Right cardiac atrium (tissue), 5 donors: Measurements from ENCODE around the gene EHBP1L1. TPM values are rescaled to one million over a fixed set of nuclear protein-coding genes. Genes with fewer than 3 reads are reported as not detected.
A peak's percentile ranks its signal among the peaks of the same experiment; 100 is the strongest.
"Not testable (repeated sequence)": the region's sequence is repeated elsewhere in the genome, so short reads cannot be mapped to it uniquely, and the experiment has no call there.

Experiments used
- ATAC-seq, 2 donors: fragments of 200-7000 bp; cut with Tn5 transposase; one replicate each; pipeline versions ENCODE4 v1.8.0 to v1.9.1; 2020; ENCODE audit warnings: moderate library complexity in 2 of 2, mild to moderate bottlenecking in 1 of 2
- DNase-seq, 3 donors: peaks; one replicate each; pipeline ENCODE4 v3.0.0-alpha.2; 2020
- H3K27ac ChIP-seq: one replicate; pipeline ENCODE4 v1.5.1; 2013; ENCODE audit warnings: mild to moderate bottlenecking, low read length, control low read depth, moderate library complexity
- H3K27me3 ChIP-seq: one replicate; pipeline ENCODE4 v1.6.1; 2013; ENCODE audit not compliant: control insufficient read depth, insufficient read depth
- H3K4me1 ChIP-seq: one replicate; pipeline ENCODE4 v1.6.1; 2013; ENCODE audit warnings: low read length; ENCODE audit not compliant: control insufficient read depth, insufficient read depth
- H3K4me3 ChIP-seq: one replicate; pipeline ENCODE4 v1.5.1; 2013; ENCODE audit warnings: low read length, control low read depth
- H3K9me3 ChIP-seq: one replicate; pipeline ENCODE4 v1.6.1; 2013; ENCODE audit warnings: low read length; ENCODE audit not compliant: control insufficient read depth
- WGBS: extraction: QIAGEN DNeasy Blood & Tissue Kit; methylation state at CpG from one replicate; pipeline ENCODE4 v1.1.7; 2013; 5-methylcytosine and 5-hydroxymethylcytosine counted together
- intact Hi-C, 4 donors: fragments of 100-400 bp; cut with DNase I; formaldehyde crosslinking; loops; one replicate each; pipeline versions ENCODE4 v1.11.0 to v1.14.0; 2022 to 2023
- polyA plus RNA-seq: library from polyadenylated mRNA; stranded (reverse); fragments of 200-250 nt; gene quantifications from one replicate; pipeline ENCODE4 v1.2.3, GENCODE V29; 2013
- total RNA-seq, 4 donors: library from RNA; stranded (reverse); fragmentation: NEBNext Ultra II Directional; extraction: Animal tissue kit (Norgen Biotek cat#: 25700); gene quantifications; one replicate each; pipeline ENCODE4 v1.2.1, GENCODE V29; 2021
- donor health status: healthy with polysubstance abuse.
- donor health status: DM: no; HTN: yes; CAD: no.
- donor health status: DM: no; HTN: no; CAD: no.
- donor health status: DM: no; HTN: yes; CAD: no; lungs with severe emphysema.
- donor health status: DM: yes; HTN: yes; CAD: no.

EHBP1L1 gene
- total and polyA plus RNA-seq, 5 donors = 35.7 to 80.2 (median 46.4) TPM

DNA sequence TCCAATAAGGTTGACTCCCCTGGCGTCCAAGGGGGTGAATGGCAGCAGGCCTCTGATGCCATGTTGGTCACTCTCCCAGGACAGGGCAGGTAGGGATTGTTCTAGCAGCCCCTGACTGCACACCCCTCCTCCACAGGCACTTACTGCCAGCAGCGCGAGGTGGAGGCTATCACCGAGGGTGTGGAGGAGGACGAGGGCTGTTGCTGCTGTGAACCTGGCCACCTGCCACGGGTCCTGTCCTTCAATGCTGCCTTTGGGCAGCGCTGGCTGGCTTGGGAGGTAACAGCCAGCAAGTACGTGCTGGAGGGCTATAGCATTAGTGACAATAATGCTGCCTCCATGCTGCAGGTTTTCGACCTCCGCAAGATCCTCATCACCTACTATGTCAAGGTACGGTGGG is 54.4 kb downstream of the EHBP1L1 start:
- Histone ChIP-seq H3K4me1 (no peaks in the 10 kb centered on the region), H3K27me3 (no peaks in the 10 kb centered on the region), H3K9me3 (no peaks in the 10 kb centered on the region), H3K4me3 (no peak overlapping the region), H3K27ac (no peak overlapping the region)
- intact Hi-C loops = loop anchor here in 1 of 4 donors (10.0 kb wide), 1 partner anchor 185 kb away; no protein-coding TSS in a partner anchor
- ATAC-seq (peak; percentile 5 to 34), DNase-seq (peak in 1 of 3 donors; percentile 74)
- WGBS = 78% methylated on average over 11 of the region's 11 CpGs

DNA sequence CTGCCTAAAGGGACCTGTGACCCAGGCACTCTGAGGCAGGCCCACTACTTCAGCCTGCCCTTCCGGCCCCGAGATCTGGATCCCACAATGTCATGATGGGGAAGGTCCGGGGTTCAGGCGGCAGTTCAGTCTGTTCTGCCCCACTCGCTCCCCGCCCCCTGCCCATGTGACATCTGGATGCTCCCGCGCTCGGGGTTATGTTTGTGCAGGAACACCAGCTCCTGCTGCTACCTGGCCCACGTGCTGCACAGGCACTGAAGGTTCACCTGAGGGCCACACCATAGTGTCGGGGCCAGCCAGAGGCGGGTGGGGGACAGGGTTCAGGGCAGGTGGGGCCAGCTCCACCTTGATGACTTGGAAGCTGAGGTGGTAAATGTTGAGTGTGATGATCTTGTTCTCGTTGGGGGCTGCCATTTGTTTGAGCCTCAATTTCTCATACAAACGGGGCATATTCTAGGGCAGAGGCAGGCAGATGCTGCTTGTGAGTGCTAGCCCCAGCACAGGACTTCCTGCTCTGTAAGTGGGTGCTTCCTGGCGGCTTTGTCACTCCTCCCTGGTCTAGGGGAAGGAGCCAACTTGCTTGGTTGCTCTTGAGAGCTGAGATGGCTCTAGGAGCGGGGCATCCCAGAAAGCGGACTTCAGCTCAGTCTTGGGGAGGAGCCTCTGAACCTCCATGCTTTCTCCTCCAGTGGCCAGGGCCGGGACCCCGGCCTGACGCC is 57.7 kb downstream of the EHBP1L1 start:
- H3K4me3 ChIP-seq = no peak overlapping the region
- DNase-seq (peak in 1 of 3 donors; percentile 54), ATAC-seq (no peak)
- H3K27ac ChIP-seq = no peak overlapping the region
- H3K4me1 ChIP-seq = no peaks in the 10 kb centered on the region
- no peaks in the 10 kb centered on the region for H3K9me3 ChIP-seq
- H3K27me3 ChIP-seq = no peaks in the 10 kb centered on the region
- intact Hi-C loops = loop anchor here in 1 of 4 donors (10.0 kb wide), 1 partner anchor 181 kb away; no protein-coding TSS in a partner anchor
- 85% methylated on average over 20 of the region's 20 CpGs for WGBS

DNA sequence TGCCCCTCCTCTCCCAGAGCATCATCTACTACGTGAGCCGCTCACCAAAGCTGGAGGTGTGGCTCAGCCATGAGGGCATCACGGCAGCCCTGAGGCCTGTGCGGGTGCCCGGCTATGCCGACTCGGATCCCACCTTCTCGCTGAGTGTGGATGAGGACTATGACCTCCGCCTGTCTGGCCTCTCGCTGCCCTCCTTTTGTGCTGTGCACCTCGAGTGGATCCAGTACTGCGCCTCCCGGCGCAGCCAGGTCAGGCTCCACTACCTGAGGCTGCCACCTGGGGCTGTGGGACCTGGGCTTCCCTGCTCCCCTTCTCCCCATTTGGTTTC is 58.2 kb downstream of the EHBP1L1 start:
- WGBS = 88% methylated on average over 14 of the region's 14 CpGs
- Histone ChIP-seq H3K9me3 (no peaks in the 10 kb centered on the region), H3K27me3 (no peaks in the 10 kb centered on the region), H3K4me3 (no peak overlapping the region), H3K27ac (no peak overlapping the region), H3K4me1 (no peaks in the 10 kb centered on the region)
- no peak for ATAC-seq
- intact Hi-C loops = loop anchor here in 1 of 4 donors (10.0 kb wide), 1 partner anchor 181 kb away; no protein-coding TSS in a partner anchor
- no peak for DNase-seq

DNA sequence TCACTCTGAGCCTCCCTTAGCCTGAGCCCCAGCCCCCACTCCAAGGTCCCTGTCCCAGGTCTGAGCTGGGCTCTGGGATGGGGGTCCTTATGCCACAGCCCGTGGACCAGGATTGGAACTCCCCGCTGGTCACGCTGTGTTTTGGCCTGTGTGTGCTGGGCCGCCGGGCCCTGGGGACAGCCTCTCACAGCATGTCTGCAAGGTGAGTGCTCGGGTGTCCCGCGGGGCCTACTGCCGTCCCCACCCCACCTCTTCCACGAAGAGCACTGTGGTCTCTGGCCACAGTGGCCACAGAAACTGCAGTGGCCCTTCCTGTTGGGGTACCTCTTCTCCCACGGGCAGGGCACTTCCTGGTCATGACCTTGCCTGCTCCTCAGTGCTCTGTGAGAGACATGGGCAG is 58.6 kb downstream of the EHBP1L1 start:
- H3K4me1 ChIP-seq = no peaks in the 10 kb centered on the region
- H3K9me3 ChIP-seq = no peaks in the 10 kb centered on the region
- no peak overlapping the region for H3K4me3 ChIP-seq
- H3K27ac ChIP-seq = no peak overlapping the region
- H3K27me3 ChIP-seq = no peaks in the 10 kb centered on the region
- 92% methylated on average over 11 of the region's 11 CpGs for WGBS
- ATAC-seq = no peak
- peak in 1 of 3 donors; percentile 50 for DNase-seq
- intact Hi-C loops = loop anchor here in 1 of 4 donors (10.0 kb wide), 1 partner anchor 180 kb away; no protein-coding TSS in a partner anchor

DNA sequence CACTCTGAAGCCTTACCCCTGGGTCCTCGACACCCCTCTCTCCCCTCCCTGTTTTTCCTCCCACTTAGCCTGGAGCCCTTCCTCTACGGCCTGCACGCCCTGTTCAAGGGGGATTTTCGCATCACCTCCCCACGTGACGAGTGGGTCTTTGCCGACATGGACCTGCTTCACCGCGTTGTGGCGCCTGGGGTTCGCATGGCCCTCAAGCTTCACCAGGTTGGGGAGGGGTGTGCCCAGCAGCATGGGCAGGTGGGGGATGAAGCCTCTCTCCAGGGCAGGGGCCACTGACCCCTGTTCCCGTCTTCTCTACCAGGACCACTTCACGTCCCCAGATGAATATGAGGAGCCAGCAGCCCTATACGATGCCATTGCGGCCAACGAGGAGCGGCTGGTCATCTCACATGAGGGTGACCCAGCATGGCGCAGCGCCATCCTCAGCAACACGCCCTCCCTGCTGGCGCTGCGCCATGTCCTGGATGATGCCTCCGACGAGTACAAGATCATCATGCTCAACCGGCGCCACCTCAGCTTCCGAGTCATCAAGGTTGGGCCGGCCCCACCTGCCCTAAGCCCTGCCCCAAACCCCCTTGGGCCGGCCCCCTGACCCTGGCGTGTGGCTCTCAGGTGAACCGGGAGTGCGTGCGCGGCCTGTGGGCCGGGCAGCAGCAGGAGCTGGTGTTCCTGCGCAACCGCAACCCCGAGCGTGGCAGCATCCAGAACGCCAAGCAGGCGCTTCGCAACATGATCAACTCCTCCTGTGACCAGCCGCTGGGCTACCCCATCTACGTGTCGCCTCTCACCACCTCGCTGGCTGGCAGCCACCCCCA is 59.3 kb downstream of the EHBP1L1 start:
- Histone ChIP-seq H3K9me3 (no peaks in the 10 kb centered on the region), H3K4me1 (peaks cover 2% of the 10 kb centered on the region), H3K27ac (no peak overlapping the region), H3K27me3 (no peaks in the 10 kb centered on the region), H3K4me3 (no peak overlapping the region)
- intact Hi-C loops = loop anchor here in 1 of 4 donors (10.0 kb wide), 1 partner anchor 180 kb away; no protein-coding TSS in a partner anchor
- DNase-seq (peak in 1 of 3 donors; percentile 66), ATAC-seq (no peak)
- WGBS = 93% methylated on average over 46 of the region's 46 CpGs

DNA sequence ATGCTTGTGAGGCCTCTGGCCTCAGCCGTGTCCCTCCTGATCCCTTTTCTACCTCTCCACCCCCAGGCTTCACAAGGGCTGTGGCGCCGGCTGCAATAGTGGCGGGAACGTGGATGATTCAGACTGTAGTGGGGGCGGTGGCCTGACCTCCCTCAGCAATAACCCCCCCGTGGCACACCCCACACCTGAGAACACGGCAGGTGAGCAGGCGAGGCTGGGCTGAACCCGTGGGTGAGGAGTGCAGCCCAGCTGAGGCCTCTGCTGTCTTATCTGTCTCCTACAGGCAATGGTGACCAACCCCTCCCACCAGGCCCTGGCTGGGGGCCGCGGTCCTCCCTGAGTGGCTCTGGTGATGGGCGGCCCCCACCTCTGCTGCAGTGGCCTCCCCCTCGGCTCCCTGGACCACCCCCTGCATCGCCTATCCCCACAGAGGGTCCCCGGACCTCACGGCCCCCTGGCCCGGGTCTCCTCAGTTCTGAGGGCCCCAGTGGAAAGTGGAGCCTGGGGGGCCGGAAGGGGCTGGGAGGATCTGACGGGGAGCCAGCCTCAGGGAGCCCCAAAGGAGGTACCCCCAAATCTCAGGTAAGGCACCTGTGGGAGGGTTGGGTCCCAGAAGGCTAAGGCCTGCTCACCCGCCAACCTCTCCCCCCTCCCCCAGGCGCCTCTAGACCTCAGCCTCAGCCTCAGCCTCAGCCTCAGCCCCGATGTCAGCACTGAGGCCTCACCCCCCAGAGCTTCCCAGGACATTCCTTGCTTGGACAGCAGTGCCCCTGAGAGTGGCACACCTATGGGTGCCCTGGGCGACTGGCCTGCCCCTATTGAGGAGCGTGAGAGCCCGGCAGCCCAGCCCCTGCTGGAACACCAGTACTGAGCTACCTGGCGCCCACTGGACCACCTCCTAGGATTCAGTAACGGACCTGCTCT is 60.5 kb downstream of the EHBP1L1 start:
- no peaks in the 10 kb centered on the region for H3K27me3 ChIP-seq
- DNase-seq (peak in 1 of 3 donors; percentile 63), ATAC-seq (no peak)
- WGBS = 93% methylated on average over 28 of the region's 28 CpGs
- peaks cover 2% of the 10 kb centered on the region for H3K4me1 ChIP-seq
- no peak overlapping the region for H3K4me3 ChIP-seq
- H3K27ac ChIP-seq = no peak overlapping the region
- intact Hi-C loops = loop anchor here in 1 of 4 donors (10.0 kb wide), 1 partner anchor 178 kb away; no protein-coding TSS in a partner anchor
- no peaks in the 10 kb centered on the region for H3K9me3 ChIP-seq

DNA sequence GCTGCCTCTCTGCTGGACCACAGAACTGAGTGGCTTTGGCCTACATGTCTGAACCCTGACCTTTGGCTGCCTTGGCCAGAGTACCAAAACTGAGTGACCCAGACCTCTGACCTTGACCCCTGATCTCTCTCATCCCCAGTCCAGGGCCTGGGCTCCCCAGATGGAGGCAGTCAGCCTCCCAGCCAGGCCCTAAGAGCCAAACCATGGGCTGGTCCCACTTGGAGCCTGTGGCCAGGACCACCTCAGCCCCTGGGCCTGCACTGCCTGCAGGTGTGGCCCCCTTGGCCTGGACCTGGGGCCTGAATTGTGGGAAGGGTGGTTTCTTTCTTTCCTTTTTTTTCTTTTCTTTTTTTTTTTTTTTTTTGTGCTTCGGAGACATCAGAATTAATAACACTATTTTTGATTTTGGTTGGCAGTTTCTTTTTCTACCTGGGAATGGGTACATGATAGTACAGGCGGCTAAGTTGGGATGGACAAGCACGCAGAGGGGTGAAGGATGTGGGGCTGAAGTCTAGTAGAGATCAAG is 61.2 kb downstream of the EHBP1L1 start:
- Histone ChIP-seq H3K27me3 (no peaks in the 10 kb centered on the region), H3K4me1 (peaks cover 2% of the 10 kb centered on the region), H3K4me3 (no peak overlapping the region)

DNA sequence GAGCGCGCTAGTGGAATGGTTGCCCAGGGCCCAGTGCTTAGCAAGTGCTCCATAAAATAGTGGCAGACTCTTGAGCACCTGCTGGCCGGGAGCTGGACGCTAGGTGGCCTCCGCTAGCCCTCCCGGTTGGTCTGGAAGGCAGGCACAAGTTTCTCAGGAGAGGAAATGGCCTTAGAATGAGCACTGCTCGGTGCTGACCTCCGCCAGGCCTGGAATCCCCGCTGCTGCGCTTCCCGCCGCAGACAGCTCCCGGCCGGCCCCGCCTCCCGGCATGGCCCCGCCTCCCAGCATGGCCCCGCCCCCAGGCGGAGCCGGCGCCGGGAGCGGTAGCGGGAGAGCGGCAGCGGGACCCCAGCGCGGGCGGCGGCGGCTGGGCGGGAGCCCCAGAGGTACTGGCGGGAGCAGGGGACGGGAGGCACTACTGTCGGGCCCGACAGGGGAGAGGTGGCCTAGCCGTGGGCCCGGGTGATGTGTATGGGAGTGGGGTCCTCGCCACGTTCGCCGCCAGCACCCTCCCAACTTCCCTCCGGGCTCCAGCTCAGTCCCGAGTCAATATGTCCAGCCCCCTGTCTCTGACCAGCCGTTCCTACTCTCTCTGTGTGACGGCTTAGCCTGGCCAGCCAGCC is 62.1 kb downstream of the EHBP1L1 start, which contains the start of gene SIPA1:
Gene SIPA1 (plus strand): TSS at position 308 of the 626 bp plus-strand sequence. CDS start 2,821 bp downstream, outside the sequence.
- no peaks in the 10 kb centered on the region for H3K27me3 ChIP-seq
- WGBS = 3% methylated on average over 46 of the region's 46 CpGs
- peaks cover 2% of the 10 kb centered on the region for H3K4me1 ChIP-seq
- H3K9me3 ChIP-seq = no peaks in the 10 kb centered on the region
- DNase-seq (peak; percentile 81 to 92 (median 90)), ATAC-seq (peak; percentile 84 to 85)
- intact Hi-C loops = loop anchor here in 1 of 4 donors (10.0 kb wide), 1 partner anchor 177 kb away; no protein-coding TSS in a partner anchor
- H3K27ac ChIP-seq = peak within 1 kb of the TSS; percentile 89
- peak within 1 kb of the TSS; percentile 75 for H3K4me3 ChIP-seq

More for the DNA sequence above, 61.2 kb downstream of the EHBP1L1 start:
- 86% methylated on average over 3 of the region's 3 CpGs for WGBS
- no peak for ATAC-seq
- Histone ChIP-seq H3K9me3 (no peaks in the 10 kb centered on the region), H3K27ac (no peak overlapping the region)
- intact Hi-C loops = loop anchor here in 1 of 4 donors (10.0 kb wide), 1 partner anchor 178 kb away; no protein-coding TSS in a partner anchor
- DNase-seq = peak in 1 of 3 donors; percentile 46

DNA sequence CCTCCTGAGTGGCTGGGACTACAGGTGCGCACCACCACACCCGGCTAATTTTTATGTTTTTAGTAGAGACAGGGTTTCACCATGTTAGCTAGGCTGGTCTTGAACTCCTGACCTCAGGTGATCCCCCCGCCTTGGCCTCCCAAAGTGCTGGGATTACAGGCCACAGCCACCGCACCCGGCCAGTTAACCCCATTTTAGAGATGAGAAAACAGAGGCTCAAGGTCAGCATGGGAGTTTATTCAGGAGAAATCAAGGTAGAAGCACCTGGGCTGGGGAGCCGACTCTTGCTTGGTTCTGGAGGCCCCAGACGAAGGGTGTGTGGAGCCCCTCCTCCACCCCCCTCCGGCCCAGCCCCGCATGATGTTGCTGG is 63.4 kb downstream of the EHBP1L1 start:
- not testable (repeated sequence) for H3K9me3 ChIP-seq, DNase-seq, H3K4me1 ChIP-seq, H3K4me3 ChIP-seq, H3K27ac ChIP-seq, H3K27me3 ChIP-seq, ATAC-seq
- 89% methylated on average over 9 of the region's 9 CpGs for WGBS
- intact Hi-C loops = loop anchor here in 1 of 4 donors (10.0 kb wide), 1 partner anchor 176 kb away; no protein-coding TSS in a partner anchor
